HG03457 (cell line): ENCODE measurements around the gene PRRT3.
"Not testable (repeated sequence)": the region's sequence is repeated elsewhere in the genome, so short reads cannot be mapped to it uniquely, and the experiment has no call there.

ENCODE experiments used
- ATAC-seq: cut with Tn5 transposase; IDR thresholded peaks from one replicate; pipeline ENCODE4 v1.9.1; 2021; ENCODE audit warnings: moderate number of reproducible peaks; ENCODE audit not compliant: unreplicated experiment

PRRT3 gene

GRCh38 chr3:9918261-9919038, 33.8 kb downstream of the PRRT3 start:
- ATAC-seq: no peak

- ATAC-seq: no peak
These were observed 34.4 kb downstream of the PRRT3 start for GRCh38 chr3:9917820-9918219.

- no peak for ATAC-seq
These were observed 35.2 kb downstream of the PRRT3 start, which contains the start of gene IL17RC for GRCh38 chr3:9916734-9917680. TSS of gene IL17RC (plus strand) at chr3:9917098. CDS start at chr3:9917316, 218 bp downstream.

GRCh38 chr3:9916346-9916733, 35.9 kb downstream of the PRRT3 start:
- ATAC-seq: no peak

- ATAC-seq: no peak
These were observed 36.7 kb downstream of the PRRT3 start for GRCh38 chr3:9915254-9916141.

GRCh38 chr3:9914559-9915253, 37.5 kb downstream of the PRRT3 start:
- no peak for ATAC-seq

GRCh38 chr3:9914011-9914410, 38.2 kb downstream of the PRRT3 start:
- ATAC-seq: no peak

GRCh38 chr3:9913601-9914000, 38.6 kb downstream of the PRRT3 start:
- no peak for ATAC-seq

- no peak for ATAC-seq
These were observed 39.8 kb downstream of the PRRT3 start for GRCh38 chr3:9912294-9912935.

GRCh38 chr3:9911863-9912262, 40.3 kb downstream of the PRRT3 start:
- no peak for ATAC-seq

GRCh38 chr3:9909221-9910013, 42.8 kb downstream of the PRRT3 start:
- ATAC-seq: no peak

GRCh38 chr3:9908286-9908685, 43.9 kb downstream of the PRRT3 start:
- no peak for ATAC-seq

GRCh38 chr3:9906480-9906879, 45.7 kb downstream of the PRRT3 start:
- ATAC-seq: no peak

GRCh38 chr3:9903904-9904303, 48.3 kb downstream of the PRRT3 start:
- no peak for ATAC-seq

GRCh38 chr3:9903238-9903624, 49.0 kb downstream of the PRRT3 start:
- ATAC-seq: no peak

GRCh38 chr3:9902372-9903237, 49.6 kb downstream of the PRRT3 start, which contains the start of gene IL17RE:
TSS of gene IL17RE (plus strand) at chr3:9902848. CDS start at chr3:9902933, 85 bp downstream.
- ATAC-seq: no peak

- no peak for ATAC-seq
These were observed 50.2 kb downstream of the PRRT3 start for GRCh38 chr3:9901967-9902366.

- ATAC-seq: not testable (repeated sequence)
These were observed 51.2 kb downstream of the PRRT3 start for GRCh38 chr3:9900965-9901415.
